Cerebellar nuclear complex (tissue), 1 donor: ENCODE measurements around the gene MID1.

ENCODE experiments used
- DNase-seq, 2 experiments: peaks; one replicate each; lab custom pipeline; 2025; lab: John Stamatoyannopoulos, UW

The MID1 gene

GRCh38 chrX:10486373-10486772 lies 134.0 kb downstream of the MID1 start:
- no peak for DNase-seq

DNA sequence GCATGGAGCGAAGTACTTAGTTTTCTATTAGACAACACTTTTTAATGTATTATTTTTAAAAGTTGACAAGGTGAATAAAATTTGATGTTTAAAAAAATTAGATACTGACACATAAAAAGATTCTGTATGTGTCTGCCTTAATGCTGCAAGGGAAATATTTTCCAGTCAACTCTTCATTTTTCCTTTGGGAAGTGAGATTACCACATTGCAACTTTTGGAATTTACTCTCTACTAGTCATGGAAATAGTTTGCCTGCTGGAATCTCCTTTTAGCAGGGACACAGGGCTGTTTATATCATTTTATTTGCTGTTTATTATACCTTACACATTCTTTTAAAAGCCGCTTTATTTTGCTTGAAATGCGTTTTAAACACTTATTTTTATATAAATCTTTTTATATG lies 135.1 kb downstream of the MID1 start:
- no peak for DNase-seq

GRCh38 chrX:10484683-10485247 lies 135.6 kb downstream of the MID1 start:
- no peak for DNase-seq

DNA sequence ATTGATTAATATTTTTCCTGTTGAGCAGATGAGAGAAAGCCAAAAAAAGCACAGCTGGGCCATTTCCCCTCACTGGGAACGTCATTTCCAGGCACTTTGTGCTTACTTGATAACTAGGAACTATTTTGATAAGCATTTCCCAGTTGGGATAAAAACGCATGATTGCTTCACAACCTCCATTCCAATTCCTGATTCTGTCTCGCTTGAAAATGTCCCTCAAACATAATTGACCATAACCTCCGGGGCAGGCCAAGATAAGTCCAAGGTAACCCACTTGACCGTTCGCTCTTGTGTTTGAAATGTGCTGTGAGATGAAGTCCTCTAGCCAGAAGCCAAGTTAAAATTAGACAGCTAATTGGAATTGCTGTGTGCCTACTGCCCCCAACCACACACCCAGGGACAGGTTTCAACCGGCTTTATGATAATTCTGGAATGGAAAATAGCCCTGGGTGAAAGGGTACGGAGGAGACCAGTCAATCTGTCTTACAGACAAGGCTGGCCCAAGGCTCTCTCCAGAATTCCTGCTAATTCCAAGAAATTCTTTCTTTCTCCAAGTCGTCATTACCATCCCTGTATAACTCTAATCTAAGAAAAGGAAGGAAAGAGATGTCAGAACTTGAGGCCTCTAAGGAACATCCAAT lies 137.1 kb downstream of the MID1 start:
- DNase-seq, result no peak

DNA sequence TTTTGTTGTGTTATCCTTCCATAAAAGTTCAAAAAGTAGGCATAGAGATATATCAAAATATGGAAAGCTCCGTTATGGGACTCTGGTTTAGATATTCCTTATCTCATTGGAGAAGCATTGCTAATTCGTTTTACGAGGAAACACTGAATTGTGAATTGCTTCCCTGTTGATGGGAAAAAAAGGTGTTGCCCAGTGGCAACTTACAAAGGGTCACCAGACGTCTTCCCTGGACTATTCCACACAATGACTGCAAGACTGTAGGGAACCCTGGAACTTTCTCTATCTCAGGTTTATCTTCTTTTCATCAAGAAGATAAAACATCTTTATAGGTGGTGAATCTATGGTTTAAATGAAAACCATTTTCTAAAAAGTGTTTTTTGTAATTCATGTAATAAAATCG lies 137.7 kb downstream of the MID1 start:
- DNase-seq, result no peak

DNA sequence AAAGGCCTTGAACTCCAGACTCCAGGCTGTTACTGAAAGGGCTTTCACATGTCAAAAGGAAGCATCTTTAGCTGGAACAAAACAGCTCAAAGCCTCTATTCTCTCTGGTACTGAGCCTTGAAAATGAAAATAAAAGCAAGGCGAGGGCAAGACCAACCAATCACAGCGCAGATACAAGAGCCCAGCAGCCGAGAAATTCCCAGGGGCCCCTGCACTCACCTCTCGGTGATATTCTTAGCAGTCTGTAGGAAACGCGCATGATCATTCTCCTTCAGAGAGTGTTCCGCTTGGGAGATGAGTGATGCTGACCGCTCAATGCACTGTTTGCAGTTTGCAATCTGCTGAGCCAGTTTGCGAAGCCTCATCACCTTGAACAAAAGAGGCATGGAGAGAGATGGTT lies 138.1 kb downstream of the MID1 start:
- no peak for DNase-seq

DNA sequence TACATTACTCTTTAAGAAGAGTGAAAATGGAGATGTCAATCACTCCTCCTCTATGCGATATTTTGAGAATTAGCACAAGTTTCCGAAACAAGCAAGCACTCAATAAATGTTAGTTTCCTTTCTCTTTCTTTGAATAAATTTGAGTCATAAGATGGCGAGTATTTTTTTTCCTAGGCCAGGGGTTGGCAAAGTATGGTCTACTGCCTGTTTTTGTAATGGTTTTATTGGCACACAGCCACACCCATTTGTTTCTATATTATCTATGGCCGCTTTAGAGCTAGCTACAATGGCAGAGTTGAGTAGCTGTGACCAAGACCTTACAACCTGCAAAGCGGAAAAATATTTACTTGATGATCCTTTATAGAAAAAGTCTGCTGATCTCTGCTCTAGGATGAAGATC lies 139.5 kb downstream of the MID1 start:
- no peak for DNase-seq

- no peak for DNase-seq
Measured at GRCh38 chrX:10479508-10479907, 140.9 kb downstream of the MID1 start.

GRCh38 chrX:10477525-10477924 lies 142.9 kb downstream of the MID1 start:
- DNase-seq, result no peak

- no peak for DNase-seq
Measured at GRCh38 chrX:10474913-10475568, 145.3 kb downstream of the MID1 start.

- DNase-seq, result no peak
Measured at GRCh38 chrX:10474510-10474909, 145.9 kb downstream of the MID1 start.

DNA sequence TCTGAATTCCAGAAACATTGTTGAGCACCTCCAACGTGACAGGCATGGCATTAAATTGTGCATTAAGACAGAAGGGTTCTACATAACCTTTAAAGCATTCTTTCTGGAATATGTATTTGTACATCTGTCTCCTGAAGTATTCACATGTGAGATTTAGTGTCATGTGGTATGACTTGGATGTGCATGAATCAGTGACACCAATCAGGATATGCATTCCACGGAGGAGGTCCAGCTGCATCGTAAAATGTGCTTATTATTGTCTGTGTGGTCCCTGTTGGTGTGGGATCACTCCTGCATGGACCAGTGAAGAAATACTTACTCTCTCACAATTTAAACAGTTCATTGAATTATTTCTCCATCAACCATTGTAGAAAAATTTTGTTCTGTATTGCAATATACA lies 149.0 kb downstream of the MID1 start:
- no peak for DNase-seq

DNA sequence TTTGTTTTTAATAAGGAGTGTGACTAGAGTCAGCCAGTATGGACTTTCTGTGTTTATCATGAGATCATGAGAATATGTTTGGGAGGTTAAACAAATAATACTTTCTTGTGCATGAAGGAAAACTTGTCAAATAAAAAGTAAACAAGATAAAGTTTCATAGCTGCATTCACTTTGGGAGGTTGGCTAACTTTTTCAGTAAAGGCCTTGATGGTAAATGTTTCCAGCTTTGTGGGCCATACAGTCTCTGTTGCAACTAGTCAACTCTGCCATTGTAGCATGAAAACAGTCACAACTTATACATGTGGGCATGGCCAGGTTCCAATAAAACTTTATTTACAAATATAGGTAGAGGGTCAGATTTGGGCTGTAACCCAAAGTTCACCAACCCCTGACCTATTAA lies 150.4 kb downstream of the MID1 start:
- DNase-seq, result no peak

DNA sequence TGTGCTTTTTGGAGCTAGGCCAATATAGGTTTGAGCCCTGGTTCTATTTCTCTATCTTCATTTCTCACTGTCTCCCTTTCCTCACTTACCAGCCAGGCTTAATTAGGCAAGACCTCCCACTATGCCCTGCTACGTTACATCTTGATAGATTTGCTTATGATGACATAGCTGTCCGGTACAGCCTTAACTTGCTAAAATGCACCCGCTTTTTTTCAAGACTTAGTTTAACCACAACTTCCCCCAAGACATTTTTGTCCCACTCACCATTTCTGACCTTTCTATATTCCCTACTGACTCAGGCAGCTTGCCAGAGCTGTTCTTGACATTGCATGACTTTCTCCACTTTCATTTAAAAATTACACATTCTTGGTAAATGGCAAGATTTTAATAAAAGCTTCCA lies 152.6 kb downstream of the MID1 start:
- no peak for DNase-seq

DNA sequence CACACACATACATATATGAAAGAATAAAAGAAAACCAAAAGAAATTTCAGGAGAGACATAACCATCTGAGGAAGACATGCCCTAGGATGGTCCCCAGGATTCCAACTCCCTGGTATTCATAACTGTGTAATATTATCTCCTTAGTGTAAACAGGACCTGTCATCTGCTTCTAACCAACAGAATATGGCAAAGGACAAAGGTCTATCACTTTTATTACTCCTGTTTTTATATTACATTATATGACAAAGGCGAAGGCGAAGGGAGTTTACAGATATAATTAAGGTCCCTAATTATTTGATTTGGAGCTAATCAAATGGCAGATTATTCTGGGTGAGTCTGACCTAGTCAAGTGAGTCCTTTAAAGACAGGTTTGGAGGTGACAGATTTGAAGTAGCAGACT lies 155.1 kb downstream of the MID1 start:
- no peak for DNase-seq

DNA sequence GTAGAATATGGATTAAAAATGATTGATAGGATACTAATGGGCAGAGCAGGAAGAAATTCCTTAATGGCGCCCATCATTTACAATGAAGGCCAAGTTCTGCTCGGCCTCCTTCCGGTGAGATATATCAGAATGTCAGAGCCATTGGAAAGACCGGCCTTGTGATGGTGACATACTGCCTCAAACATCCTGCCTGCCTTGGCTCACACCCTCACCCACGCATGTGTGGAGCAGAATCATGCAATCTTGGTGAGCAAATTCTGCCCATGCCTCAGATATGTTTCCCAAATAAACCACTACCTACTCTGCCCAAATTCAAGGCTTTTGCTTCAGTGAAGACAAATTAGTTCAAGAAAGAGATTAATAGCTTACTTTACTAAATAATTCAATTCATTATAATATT lies 163.3 kb downstream of the MID1 start:
- no peak for DNase-seq

DNA sequence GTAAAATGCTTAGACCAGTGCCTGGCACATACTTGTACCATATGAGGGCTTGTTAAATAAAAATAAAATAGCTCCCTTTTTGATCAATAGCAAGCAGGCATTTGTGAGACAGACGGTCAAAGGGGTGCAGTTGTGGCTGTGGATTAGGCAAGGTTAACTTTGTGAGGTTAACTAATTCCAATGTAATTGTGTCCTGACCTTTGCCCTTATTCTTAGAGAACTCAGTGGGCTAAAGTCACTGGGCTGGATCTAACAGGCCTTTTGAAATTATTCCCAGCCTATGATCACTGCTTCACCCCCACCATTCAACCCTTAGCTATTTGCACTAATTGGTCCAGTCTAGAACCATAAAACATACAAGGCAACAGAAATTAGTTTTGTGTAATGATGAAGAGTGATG lies 166.4 kb downstream of the MID1 start:
- no peak for DNase-seq

DNA sequence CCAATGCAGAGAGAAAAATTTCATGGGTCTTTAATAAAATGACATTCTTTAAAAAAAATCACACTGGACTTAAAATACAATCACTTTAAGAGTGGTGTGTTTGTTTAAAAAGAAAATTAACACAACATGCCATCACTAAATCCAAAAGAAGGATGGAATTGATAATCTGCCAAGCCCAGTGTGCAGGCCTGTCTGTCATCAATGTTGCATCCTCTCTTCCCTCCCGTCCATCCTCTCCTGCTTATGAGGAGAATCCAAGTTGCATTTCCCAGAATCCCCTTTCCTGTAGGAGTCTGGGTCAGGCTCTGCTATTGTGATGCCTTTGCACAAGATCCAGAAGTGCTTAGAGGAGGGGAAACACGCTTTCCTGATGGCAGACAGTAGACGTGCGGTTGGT lies 169.4 kb downstream of the MID1 start:
- DNase-seq, result no peak

- DNase-seq, result no peak
Measured at GRCh38 chrX:10450229-10450958, 170.0 kb downstream of the MID1 start.

DNA sequence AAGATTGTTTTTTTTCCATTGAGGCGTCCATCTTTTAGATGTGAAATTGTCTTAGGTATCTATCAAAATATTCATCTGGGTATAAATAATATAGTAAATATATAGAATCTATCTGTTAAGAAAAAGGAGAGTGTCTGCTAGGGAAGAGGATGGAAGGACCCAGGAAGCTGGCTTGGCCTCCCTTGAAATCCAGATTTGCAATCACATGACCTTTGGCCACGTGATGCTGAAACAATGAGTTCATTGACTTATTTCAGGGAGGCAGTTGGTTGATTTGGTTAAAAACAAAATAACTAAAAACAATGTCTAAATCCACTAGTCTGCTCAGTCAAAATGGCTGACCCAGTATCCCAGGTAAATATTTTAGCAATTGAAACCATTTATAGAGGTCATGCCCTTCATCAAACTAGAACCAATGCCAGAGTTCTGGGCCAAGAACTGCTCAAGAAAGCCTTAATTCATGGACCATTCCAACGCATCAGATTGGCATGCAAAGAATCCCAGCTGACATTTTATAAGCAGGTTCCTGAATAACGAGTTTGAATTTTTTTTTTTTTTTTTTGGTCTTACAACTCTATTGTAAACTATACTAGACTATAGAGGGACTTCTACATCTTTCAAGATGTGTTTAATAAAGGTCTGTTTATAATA lies 172.7 kb downstream of the MID1 start:
- no peak for DNase-seq

DNA sequence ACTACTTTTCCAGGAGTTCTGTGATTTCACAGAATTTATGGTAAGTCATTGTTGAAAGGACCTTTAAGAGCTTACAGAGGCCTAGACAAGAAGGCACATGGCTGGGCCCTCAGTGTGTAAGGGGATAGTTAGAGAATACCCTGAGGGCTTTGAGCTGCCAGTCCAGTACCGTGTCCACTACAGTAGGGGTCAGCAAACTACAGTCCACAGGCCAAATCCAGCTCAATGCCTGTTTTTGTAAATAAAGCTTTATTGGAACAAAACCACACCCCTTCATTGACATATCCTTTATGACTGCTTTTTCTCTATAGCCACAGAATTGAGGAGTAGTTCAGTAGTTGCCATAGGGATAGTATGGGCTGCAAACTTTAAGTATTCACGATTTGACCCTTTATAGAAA lies 176.2 kb downstream of the MID1 start:
- no peak for DNase-seq

GRCh38 chrX:10441464-10441863 lies 178.9 kb downstream of the MID1 start:
- no peak for DNase-seq
